Measurements from ENCODE around the gene EARS2. TPM values are rescaled to one million over a fixed set of nuclear protein-coding genes. Genes with fewer than 3 reads are reported as not detected.

The EARS2 gene
- total and polyA plus RNA-seq, 2 donors (not counting 1 experiment from before 2014, with no cell fraction given): 27.3 to 40.3 TPM

- Histone ChIP-seq H3K9me3 (ENCODE audit: control insufficient read depth, insufficient read depth, low read depth, low read length) (no peaks in the 10 kb centered on the region), H3K27me3 (ENCODE audit: control insufficient read depth, insufficient read depth, low read length) (no peaks in the 10 kb centered on the region), H3K4me3 (replicated peaks in 1 of 4; ENCODE audit: control extremely low read depth in 1 of 4, insufficient read depth in 1 of 4, low read depth in 3 of 4, low read length in 4 of 4) (no peak overlapping the region), H3K79me2 (ENCODE audit: control insufficient read depth, insufficient read depth, low read length) (peaks cover 12% of the 10 kb centered on the region), H3K4me1 (ENCODE audit: control insufficient read depth, extremely low read depth, insufficient read depth, low read length) (peaks cover 7% of the 10 kb centered on the region), H2AFZ (ENCODE audit: low read length) (no peak overlapping the region), H3K27ac (ENCODE audit: insufficient read depth, low read length) (no peak overlapping the region), H3K9ac (ENCODE audit: insufficient read depth, low read length) (no peak overlapping the region), H3K36me3 (ENCODE audit: control insufficient read depth, insufficient read depth, low read length) (peaks cover 5% of the 10 kb centered on the region), H4K20me1 (ENCODE audit: control insufficient read depth, extremely low read depth, insufficient read depth, low read length) (peaks cover 2% of the 10 kb centered on the region), H3K4me2 (ENCODE audit: extremely low read depth, insufficient read depth, low read length) (no peak overlapping the region)
- no peak for DNase-seq (ENCODE audit: low read depth in 2 of 2)
- TF ChIP-seq EZH2 (IDR thresholded peaks at IDR 0.05; ENCODE audit: low read length, missing control alignments): no peak
- TF ChIP-seq, protein P1, sequence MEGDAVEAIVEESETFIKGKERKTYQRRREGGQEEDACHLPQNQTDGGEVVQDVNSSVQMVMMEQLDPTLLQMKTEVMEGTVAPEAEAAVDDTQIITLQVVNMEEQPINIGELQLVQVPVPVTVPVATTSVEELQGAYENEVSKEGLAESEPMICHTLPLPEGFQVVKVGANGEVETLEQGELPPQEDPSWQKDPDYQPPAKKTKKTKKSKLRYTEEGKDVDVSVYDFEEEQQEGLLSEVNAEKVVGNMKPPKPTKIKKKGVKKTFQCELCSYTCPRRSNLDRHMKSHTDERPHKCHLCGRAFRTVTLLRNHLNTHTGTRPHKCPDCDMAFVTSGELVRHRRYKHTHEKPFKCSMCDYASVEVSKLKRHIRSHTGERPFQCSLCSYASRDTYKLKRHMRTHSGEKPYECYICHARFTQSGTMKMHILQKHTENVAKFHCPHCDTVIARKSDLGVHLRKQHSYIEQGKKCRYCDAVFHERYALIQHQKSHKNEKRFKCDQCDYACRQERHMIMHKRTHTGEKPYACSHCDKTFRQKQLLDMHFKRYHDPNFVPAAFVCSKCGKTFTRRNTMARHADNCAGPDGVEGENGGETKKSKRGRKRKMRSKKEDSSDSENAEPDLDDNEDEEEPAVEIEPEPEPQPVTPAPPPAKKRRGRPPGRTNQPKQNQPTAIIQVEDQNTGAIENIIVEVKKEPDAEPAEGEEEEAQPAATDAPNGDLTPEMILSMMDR (conservative IDR thresholded peaks at IDR 0.05 in 1 of 2, IDR thresholded peaks at IDR 0.05 in 1 of 2; ENCODE audit: low read depth in 1 of 2, low read length in 2 of 2): no peak
Observed at GRCh38 chr16:23499801-23500200, 57.3 kb downstream of the EARS2 start.

- H4K20me1 ChIP-seq (ENCODE audit: control insufficient read depth, extremely low read depth, insufficient read depth, low read length): peaks cover 1% of the 10 kb centered on the region
Observed at GRCh38 chr16:23498863-23499262, 58.3 kb downstream of the EARS2 start.

GRCh38 chr16:23497543-23497868 lies 59.6 kb downstream of the EARS2 start:
- peaks cover 11% of the 10 kb centered on the region for H3K36me3 ChIP-seq (ENCODE audit: control insufficient read depth, insufficient read depth, low read length)
- H3K4me1 ChIP-seq (ENCODE audit: control insufficient read depth, extremely low read depth, insufficient read depth, low read length): no peaks in the 10 kb centered on the region
- no peaks in the 10 kb centered on the region for H3K9me3 ChIP-seq (ENCODE audit: control insufficient read depth, insufficient read depth, low read depth, low read length)
- no peak overlapping the region for H3K9ac ChIP-seq (ENCODE audit: insufficient read depth, low read length)
- no peak for TF ChIP-seq EZH2 (IDR thresholded peaks at IDR 0.05; ENCODE audit: low read length, missing control alignments)
- TF ChIP-seq, protein P1 (conservative IDR thresholded peaks at IDR 0.05 in 1 of 2, IDR thresholded peaks at IDR 0.05 in 1 of 2; ENCODE audit: low read depth in 1 of 2, low read length in 2 of 2): no peak
- H3K4me3 ChIP-seq (replicated peaks in 1 of 4; ENCODE audit: control extremely low read depth in 1 of 4, insufficient read depth in 1 of 4, low read depth in 3 of 4, low read length in 4 of 4): no peak overlapping the region
- no peaks in the 10 kb centered on the region for H3K27me3 ChIP-seq (ENCODE audit: control insufficient read depth, insufficient read depth, low read length)
- peak overlapping the region; percentile 35 for H3K4me2 ChIP-seq (ENCODE audit: extremely low read depth, insufficient read depth, low read length)
- H3K79me2 ChIP-seq (ENCODE audit: control insufficient read depth, insufficient read depth, low read length): peaks cover 8% of the 10 kb centered on the region
- H2AFZ ChIP-seq (ENCODE audit: low read length): no peak overlapping the region
- H4K20me1 ChIP-seq (ENCODE audit: control insufficient read depth, extremely low read depth, insufficient read depth, low read length): peaks cover 1% of the 10 kb centered on the region
- no peak overlapping the region for H3K27ac ChIP-seq (ENCODE audit: insufficient read depth, low read length)
- no peak for DNase-seq (ENCODE audit: low read depth in 2 of 2)

More at GRCh38 chr16:23498863-23499262, 58.3 kb downstream of the EARS2 start:
- TF ChIP-seq, protein P1 (conservative IDR thresholded peaks at IDR 0.05 in 1 of 2, IDR thresholded peaks at IDR 0.05 in 1 of 2; ENCODE audit: low read depth in 1 of 2, low read length in 2 of 2): no peak
- no peak for TF ChIP-seq EZH2 (IDR thresholded peaks at IDR 0.05; ENCODE audit: low read length, missing control alignments)
- Histone ChIP-seq H3K9me3 (ENCODE audit: control insufficient read depth, insufficient read depth, low read depth, low read length) (no peaks in the 10 kb centered on the region), H3K4me3 (replicated peaks in 1 of 4; ENCODE audit: control extremely low read depth in 1 of 4, insufficient read depth in 1 of 4, low read depth in 3 of 4, low read length in 4 of 4) (no peak overlapping the region), H3K36me3 (ENCODE audit: control insufficient read depth, insufficient read depth, low read length) (peaks cover 6% of the 10 kb centered on the region), H3K9ac (ENCODE audit: insufficient read depth, low read length) (no peak overlapping the region), H3K79me2 (ENCODE audit: control insufficient read depth, insufficient read depth, low read length) (peaks cover 10% of the 10 kb centered on the region), H3K4me1 (ENCODE audit: control insufficient read depth, extremely low read depth, insufficient read depth, low read length) (no peaks in the 10 kb centered on the region), H2AFZ (ENCODE audit: low read length) (no peak overlapping the region), H3K27ac (ENCODE audit: insufficient read depth, low read length) (no peak overlapping the region), H3K4me2 (ENCODE audit: extremely low read depth, insufficient read depth, low read length) (no peak overlapping the region), H3K27me3 (ENCODE audit: control insufficient read depth, insufficient read depth, low read length) (no peaks in the 10 kb centered on the region)
- DNase-seq (ENCODE audit: low read depth in 2 of 2): no peak

Measured in fibroblast of lung (primary cell).